Activated naive CD8-positive, alpha-beta T cell treated with anti-CD3 and anti-CD28 coated beads, Interleukin-2, amount 50 U/mL, for 16 hours (primary cell): Measurements from ENCODE around the gene RBFOX2.

Experiments
- DNase-seq: peaks from one replicate; pipeline ENCODE4 v3.0.0-alpha.2; 2020; ENCODE audit warnings: low read depth, low spot score

Gene RBFOX2

DNA sequence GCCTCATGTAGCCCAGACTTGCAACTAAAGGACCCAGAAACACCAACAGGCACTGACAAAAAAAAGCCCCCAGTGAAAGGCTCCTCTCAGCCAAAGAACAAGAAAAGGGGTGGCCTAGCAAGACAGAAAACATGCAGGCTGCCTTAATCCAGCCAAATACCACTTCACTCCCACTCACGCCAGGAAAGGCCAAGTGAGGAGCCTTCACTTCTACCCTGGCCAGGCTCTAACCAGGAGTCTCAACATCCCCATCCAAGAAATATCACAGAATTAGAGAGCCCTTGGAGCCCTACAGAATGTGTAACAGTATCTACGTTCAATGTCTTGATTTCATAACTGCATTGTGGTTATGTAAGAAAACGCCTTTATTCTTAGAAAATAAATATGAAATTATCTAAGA lies 162.0 kb downstream of the RBFOX2 start:
- DNase-seq = no peak

GRCh38 chr22:35864545-35865165 lies 164.0 kb downstream of the RBFOX2 start:
- DNase-seq = no peak

DNA sequence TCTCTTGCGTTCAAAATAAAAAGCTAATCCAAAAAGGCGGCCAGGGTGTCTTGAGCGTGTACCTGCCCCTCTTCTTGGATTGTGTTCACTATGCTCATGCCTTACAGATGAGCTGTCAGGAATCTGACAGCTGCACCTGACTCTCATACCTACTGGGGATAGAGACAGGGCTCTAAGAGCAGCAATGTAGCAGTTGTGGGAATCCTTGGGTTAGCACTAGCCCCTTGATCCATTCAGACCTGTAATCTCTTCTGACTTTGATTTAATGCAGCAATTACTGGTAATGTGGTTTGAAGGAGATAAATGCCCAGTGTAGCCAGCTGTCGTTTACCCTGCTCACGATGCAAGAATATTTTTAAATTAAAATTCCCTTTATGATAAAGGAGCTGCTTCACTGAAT lies 165.2 kb downstream of the RBFOX2 start:
- DNase-seq = no peak

DNA sequence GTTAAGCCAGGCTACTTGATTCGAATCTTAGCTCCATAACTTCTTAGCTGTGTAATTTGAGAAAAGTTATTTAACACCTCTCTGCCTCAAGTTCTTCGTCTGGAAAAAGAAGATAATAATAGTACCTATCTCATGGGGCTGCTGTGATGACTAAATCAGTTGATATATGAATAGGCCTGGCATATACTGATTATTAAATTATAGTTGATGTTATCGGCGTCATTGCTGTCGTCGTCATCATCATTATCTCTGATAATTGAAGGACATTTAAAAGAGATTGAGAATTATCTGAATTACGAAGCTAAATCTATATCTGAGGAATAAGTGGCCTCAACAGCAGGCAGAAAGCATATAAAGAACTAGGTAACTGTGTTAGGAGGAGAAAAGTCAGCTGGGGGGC lies 165.9 kb downstream of the RBFOX2 start:
- no peak for DNase-seq

- no peak for DNase-seq
Observed at GRCh38 chr22:35861451-35861850, 167.2 kb downstream of the RBFOX2 start.

- DNase-seq = no peak
Observed at GRCh38 chr22:35860837-35861236, 167.8 kb downstream of the RBFOX2 start.

- no peak for DNase-seq
Observed at GRCh38 chr22:35860087-35860733, 168.4 kb downstream of the RBFOX2 start.

DNA sequence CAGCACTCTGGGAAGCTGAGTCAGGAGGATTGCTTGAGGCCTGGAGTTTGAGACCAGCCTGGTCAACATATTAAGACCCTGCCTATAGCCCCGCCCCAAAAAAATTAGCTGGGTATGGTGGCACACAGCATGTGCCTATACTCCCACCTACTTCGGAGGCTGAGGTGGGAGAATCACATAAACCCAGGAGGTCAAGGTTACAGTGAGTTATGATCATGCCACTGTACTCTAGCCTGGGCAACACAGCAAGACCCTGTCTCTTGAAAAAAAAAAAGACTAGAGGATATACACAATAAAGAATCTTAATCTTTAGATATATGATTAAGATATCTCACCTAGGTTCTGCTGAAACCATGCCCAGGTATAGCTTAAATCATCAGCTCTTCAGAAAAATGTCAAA lies 174.3 kb downstream of the RBFOX2 start:
- no peak for DNase-seq

DNA sequence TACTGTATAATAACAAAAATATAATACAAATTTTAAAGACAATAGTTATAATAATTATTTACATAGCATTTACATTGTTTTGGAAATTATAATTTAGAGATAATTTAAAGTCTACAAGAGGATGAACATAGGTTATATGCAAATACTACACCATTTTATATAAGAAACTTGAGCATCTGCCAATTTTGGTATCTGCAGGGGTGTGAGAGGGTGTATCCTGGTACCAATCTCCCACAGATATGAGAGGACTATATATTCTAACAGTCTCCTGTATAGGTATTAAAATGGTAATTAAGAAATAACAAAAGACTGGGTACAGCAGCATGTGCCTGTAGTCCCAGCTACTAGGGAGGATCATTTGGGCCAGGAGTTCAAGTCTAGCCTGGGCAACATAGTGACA lies 176.5 kb downstream of the RBFOX2 start:
- no peak for DNase-seq

- no peak for DNase-seq
Observed at GRCh38 chr22:35850831-35851230, 177.8 kb downstream of the RBFOX2 start.

- no peak for DNase-seq
Observed at GRCh38 chr22:35846804-35847203, 181.8 kb downstream of the RBFOX2 start.

GRCh38 chr22:35844886-35845285 lies 183.7 kb downstream of the RBFOX2 start:
- no peak for DNase-seq

GRCh38 chr22:35842954-35843353 lies 185.7 kb downstream of the RBFOX2 start:
- DNase-seq = no peak

- no peak for DNase-seq
Observed at GRCh38 chr22:35842519-35842913, 186.1 kb downstream of the RBFOX2 start.

DNA sequence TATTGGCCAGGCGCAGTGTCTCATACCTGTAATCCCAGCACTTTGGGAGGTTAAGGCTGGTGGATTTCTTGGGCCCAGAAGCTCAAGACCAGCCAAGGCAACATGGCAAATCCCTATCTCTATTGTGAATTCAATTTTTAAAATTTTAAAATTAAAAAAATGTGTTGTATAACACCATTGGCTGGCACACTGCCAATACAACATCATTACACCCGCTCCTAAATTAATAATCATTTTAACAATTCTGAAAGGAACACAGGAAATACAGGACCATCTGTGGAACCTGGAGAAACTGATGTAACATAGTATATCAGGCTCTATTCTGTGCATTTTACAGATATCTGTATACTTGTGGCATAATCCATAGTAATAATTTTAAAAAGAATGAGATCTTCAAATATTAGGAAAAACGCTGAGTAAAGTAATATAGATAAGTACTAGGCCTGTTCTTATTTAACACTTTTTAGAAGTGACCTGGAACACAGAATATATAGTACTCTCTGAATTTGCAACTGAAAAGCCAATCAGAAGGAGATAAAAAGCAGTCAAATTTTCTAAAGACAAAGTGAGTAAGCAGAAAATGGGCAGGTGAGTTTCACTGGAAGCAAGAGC lies 186.6 kb downstream of the RBFOX2 start:
- no peak for DNase-seq

GRCh38 chr22:35840302-35840739 lies 188.3 kb downstream of the RBFOX2 start:
- DNase-seq = no peak

DNA sequence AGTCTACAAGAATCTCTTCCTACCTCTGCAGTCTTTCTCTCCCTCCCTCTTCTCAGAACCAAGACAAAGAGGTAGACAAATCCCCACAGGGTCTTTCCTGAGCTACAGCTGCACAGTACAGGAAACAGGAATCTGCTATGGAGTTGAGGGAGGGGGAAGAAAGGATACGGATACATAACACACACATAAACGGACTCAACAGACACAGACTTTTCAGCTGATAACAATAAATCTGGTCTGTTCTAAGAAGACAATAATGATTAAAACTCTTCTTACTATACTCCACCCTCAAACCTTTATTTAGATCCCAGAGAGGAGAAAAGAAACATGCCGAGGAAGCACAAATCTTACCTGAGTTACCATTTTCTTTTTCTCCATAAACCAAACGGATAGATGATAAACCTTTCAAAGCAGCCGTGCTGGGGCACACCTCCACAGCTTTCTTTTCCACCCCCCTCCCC lies 188.8 kb downstream of the RBFOX2 start:
- no peak for DNase-seq

DNA sequence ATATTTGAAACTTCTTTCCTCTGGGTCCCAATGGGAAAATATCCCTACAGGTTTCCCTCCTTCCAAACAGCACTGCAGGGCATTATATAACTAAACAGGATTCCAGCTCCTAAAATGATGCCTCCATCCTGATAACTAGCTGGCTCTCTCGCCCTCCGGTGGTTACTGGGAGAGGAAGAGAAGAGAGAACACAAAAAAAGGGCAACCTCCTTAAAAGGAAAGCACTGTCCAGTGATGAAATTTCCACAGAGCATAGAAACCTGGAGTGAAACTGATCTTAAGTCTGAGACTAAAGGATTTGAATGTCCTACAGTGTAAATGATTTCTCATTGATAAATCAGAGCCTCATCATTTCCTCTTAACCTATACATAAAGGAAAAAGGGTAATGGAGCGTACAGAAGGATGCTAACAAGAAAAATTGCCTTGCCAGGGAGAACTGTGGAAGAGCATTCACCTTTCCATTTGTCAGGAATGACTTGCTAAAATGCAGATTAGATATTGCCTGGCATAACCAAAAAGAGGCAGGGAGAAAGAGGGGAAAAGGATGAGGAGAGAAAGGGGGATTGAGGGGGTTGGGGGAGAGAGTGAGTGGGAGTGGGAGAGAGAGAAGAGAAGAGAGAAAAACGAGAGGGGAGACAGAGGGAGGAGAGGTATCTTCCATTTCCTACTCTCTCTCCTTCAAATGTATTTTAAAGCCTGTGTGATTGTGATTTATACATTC lies 189.6 kb downstream of the RBFOX2 start:
- DNase-seq = no peak

DNA sequence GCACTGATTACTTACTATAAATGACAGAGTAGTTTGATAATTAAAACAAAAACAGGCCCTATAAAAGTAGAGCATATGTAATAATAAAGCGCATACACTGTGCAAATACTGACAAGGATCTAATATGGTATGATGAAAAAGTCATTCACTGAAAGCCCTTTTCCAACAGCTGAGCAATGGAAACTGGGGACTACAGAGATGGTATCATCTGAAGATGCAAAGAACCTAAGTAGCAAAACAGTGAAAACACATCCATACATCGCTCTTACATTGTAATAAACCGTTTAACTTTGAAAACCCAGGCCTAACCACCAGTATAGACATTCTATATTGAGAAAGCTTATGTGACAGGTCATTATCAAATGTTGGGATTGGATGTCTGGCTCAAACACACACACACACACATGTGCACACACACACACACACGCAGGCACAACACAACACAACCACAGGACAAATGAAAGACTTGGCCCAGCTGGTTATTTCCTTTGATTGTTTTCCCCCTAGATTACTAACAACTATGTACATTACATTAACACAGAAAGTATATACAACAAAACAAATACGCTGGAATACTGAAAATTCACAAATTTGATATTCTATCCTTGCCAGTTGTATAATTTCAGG lies 191.4 kb downstream of the RBFOX2 start:
- DNase-seq = no peak

- DNase-seq = no peak
Observed at GRCh38 chr22:35835998-35836691, 192.5 kb downstream of the RBFOX2 start.

- DNase-seq = no peak
Observed at GRCh38 chr22:35835267-35835997, 193.2 kb downstream of the RBFOX2 start.
